NCI-H187 (cell line): ENCODE measurements around the gene EIPR1.

Experiments used
- DNase-seq, 2 experiments: peaks; one replicate each; lab custom pipeline; 2025; lab: John Stamatoyannopoulos, UW

EIPR1 gene

DNA sequence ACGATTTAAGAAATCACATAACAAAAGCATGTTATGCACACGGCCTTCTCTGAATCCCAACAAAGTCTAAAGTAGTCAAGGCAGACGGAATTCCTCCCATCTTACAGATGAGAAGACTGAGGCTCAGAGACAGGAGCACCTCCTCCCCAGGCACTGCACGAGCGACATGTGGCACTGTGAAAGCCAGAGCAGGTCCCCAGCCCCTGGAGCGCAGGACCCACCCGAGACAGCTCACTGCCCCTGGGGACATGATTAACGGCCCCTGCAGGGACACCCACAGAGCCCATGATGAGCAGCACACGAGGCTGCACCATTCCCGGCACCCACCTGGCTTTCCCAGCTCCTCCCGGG is 53.6 kb downstream of the EIPR1 start:
- DNase-seq, result no peak

DNA sequence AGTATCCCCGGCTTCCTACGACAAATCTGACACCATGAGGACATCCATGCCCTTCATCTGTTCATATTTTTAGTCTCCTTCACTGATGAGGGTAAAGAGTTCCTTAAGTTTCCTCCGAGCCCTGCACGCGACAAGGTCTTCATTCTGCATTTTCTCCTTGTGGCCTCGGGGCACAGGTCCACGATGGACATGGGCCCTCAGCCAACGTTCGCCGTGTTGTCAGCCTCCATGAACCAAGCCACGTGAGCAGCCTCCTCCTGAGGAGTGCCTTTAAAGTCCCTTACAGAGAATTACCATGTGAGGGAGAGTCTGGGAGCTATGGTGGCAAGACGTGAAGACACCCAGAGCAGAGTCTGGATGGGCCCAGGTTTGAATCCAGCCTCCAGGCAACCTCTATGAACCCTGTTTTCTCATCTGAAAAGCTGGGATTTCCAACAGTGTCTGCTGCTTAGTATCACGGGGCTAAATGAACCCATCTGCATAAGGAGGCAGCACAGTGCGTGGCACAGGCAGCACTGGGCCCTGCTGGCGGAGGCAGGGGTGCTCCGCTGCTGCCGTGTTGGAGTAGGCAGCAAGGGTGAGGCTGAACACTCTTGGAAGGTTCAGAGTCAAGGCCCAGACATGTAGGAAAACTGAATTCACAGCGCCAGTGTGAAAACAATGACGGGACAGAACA is 54.1 kb downstream of the EIPR1 start:
- DNase-seq, result no peak

GRCh38 chr2:3322311-3322970 is 55.2 kb downstream of the EIPR1 start:
- no peak for DNase-seq

DNA sequence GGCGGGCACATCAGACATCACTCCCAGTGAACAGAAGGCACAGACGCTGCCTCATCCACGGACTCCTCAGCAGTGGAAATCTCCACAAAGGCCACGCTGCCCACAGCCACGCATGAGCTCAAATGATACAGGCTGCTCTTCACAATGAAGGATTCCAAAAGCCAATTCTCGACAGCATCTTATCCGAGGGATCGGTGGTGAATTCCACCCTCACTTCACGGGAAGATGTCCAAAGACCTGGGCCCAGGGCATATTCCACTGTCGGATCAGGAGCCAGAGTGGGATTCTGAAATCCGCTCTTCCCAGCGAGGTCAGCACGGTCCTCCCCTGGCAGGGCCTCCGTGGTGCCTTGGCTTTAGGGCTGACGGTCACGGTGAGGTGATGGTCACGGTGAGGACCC is 55.8 kb downstream of the EIPR1 start:
- no peak for DNase-seq

DNA sequence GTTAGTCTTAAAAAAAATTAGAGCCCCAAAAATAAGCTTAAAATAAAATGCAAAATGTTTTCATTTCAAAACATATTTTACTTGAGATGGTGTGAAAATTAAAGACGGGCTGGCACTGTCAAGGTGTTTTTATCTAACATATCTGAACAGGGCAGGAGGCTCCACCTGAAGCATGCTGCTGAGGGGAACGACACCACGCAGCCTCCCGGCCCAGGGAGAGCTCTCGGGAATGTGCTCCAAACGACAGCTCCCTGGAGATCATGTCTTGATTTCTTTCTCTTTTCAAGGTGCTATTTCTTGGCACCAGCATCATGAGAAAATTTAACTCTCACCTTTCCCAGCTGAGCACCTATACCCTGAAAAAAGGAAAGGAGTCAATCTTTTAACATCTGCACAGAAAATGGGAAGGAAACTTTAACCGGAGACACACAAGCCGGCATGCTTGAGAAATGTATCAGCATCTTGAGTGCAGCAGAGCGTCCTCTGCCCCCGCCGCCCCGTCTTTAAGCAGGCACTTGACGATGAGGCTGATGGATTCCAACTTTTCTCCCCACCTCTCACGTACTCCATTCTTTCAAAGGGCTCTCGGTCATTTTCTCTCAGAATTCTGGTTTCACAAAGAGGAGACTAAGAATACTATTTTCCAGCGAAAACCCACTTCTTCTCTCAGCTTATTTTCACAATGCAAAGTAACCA is 56.6 kb downstream of the EIPR1 start:
- no peak for DNase-seq

DNA sequence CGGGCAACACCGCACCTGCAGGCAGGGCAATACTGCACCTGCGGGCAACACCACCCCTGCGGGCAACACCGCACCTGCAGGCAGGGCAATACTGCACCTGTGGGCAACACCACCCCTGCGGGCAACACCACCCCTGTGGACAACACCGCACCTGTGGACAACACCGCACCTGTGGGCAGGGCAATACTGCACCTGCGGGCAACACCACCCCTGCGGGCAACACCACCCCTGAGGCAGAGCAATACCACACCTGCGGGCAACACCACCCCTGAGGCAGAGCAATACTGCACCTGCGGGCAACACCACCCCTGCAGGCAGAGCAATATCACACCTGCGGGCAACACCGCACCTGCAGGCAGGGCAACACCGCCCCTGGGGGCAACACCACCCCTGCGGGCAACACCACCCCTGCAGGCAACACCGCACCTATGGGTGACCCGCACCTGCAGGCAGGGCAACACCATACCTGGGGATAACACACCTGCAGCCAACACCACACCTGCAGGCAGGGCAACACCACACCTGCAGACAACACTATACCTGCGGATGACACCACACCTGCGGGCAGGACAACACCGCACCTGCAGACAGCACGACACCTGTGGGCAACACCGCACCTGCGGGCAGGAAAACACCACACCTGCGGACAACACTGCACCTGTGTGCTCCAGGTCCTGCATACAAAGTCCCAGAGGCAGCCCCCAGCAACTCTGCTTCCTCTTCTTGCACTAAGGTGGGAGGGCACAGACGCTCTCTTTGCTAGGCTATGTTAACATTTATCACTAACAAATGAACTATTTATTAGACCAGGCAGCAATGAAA is 57.7 kb downstream of the EIPR1 start:
- no peak for DNase-seq

DNA sequence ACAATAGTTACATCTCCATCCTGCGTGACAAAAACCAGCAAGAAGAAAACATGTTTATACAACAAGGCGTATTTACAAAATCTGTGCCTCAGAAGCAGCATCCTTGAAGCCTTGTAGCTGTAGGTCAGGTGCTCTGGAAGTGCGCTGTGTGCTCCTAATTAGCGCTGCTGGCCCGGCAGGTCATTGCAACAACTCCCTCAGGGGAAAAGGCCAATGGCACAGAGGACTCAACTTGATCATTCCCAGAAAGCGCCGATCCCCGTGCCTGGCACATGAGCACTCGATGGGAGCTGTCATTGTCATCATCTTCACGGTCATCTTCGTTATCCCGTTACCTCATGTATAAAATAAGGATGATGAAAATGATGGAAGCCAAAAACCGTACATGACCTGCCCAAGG is 58.5 kb downstream of the EIPR1 start:
- no peak for DNase-seq

GRCh38 chr2:3317871-3318590 is 59.6 kb downstream of the EIPR1 start:
- DNase-seq, result no peak

DNA sequence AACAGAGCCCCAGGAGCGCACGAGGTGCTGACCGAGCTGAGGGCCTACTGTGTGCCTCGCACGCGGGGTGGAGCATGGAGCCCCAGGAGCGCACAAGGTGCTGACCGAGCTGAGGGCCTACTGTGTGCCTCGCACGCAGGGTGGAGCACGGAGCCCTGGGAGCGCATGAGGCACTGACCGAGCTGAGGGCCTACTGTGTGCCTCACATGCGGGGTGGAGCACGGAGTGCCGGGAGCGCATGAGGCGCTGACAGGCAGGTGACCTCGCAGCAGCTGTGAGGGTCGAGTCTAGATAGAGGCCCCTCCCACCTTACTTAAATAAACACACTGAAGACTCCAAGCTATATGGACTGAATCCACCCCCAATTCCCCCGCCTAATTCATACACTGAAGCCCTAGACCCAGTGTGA is 60.3 kb downstream of the EIPR1 start:
- no peak for DNase-seq

DNA sequence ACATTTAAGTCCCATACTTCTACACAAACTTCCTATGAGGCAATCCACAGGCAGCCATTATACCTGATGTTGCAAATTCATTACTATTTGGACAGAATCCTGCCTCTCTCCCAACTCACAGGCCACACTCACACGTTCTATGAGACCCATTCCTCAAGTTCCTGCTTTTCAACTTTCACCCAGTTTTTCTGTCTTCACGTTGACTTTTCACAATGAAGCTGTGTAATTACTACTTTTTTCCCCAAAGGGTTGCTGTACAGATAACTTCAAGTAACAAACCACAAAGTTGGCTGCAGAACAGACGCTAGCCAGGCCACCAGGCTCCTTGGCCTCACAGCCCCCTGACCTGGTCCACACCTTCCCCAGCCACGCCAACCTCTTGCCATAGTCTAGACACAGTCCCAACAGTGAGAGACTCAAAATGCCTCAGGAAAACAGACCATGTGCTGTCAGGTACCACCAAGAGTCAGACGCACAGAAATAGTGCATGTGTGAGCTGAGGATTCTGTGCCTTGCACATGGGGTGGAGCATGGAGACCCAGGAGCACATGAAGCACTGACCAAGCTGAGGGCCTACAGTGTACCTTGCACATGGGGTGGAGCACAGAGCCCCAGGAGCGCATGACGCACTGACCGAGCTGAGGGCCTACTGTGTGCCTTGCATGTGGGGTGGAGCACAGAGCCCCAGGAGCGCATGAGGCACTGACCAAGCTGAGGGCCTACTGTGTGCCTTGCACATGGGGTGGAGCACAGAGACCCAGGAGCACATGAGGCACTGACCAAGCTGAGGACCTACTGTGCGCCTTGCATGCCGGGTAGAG is 61.0 kb downstream of the EIPR1 start:
- DNase-seq, result no peak

DNA sequence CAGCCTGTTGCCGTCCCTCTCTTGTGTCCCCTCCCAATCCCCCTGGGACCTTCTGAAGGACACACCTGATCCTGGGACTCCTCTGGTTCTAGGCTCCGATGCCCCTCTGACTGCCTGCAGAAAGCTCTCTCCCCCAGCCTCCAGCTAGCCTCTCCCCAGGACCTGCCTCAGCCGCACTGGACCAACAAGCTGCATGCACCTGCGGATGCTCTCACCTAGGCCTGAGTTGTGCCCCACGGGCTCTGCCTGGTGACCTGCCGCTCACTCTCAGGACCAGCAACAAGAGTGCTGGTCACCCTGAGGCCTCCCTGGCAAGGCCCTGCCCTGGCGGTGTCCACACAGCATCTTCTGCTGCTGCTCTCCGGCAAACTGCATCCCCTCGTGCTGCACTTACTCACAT is 63.0 kb downstream of the EIPR1 start:
- no peak for DNase-seq

DNA sequence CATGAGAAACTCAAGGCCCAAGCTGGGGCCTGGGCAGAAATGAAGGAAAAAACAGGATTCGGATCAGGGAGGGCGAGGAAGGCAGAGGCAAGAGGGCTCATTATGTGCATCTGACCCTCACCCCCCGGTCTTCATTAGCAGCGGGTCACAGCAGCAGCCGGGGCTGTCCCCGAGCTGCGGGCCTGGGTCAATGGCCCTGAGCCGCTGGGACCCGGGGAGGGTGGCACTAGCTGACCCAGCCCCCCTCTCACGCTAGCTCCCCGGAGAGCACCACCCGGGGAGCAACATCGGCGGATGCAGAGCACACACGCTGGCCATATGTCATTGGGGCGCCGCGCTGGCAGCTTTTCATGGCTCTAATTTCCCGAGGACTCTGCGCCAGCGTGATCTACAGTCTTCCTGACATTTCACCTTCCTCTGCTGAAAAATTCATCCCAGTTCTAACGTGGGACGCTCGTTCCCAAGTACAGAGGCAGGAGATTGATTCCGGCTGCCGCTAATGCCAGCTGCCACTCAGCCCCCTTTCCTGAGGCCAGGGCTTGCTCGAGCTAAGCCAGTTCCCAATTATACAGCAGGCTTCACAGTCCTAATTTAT is 63.7 kb downstream of the EIPR1 start:
- DNase-seq, result no peak

GRCh38 chr2:3312576-3313345 is 64.9 kb downstream of the EIPR1 start:
- no peak for DNase-seq

GRCh38 chr2:3311601-3312000 is 66.0 kb downstream of the EIPR1 start:
- no peak for DNase-seq

- no peak for DNase-seq
Observed at GRCh38 chr2:3309496-3310355, 67.9 kb downstream of the EIPR1 start.

- DNase-seq, result no peak
Observed at GRCh38 chr2:3307901-3308300, 69.7 kb downstream of the EIPR1 start.

GRCh38 chr2:3307236-3307635 is 70.4 kb downstream of the EIPR1 start:
- no peak for DNase-seq

GRCh38 chr2:3305952-3306351 is 71.7 kb downstream of the EIPR1 start:
- DNase-seq, result no peak

DNA sequence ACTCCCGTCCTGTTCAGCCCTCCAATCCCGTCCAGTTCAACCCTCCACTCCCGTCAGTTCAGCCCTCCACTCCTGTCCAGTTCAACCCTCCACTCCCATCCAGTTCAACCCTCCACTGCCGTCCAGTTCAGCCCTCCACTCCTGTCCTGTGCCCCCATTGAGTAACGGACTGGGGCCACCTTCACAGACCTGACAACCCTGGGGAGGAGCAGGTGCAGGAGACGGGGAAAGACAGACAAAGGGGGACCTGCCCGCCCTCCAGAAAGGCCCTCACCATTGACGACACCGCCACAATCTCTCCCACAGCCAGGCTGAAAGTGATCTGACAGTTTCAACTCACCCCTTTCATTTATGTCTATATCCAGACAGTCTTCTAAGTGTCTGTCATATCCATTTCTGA is 72.2 kb downstream of the EIPR1 start:
- DNase-seq, result no peak
